ENCODE data around the gene GAB4.
"Not testable (repeated sequence)": the region's sequence is repeated elsewhere in the genome, so short reads cannot be mapped to it uniquely, and the experiment has no call there.

Gene GAB4

DNA sequence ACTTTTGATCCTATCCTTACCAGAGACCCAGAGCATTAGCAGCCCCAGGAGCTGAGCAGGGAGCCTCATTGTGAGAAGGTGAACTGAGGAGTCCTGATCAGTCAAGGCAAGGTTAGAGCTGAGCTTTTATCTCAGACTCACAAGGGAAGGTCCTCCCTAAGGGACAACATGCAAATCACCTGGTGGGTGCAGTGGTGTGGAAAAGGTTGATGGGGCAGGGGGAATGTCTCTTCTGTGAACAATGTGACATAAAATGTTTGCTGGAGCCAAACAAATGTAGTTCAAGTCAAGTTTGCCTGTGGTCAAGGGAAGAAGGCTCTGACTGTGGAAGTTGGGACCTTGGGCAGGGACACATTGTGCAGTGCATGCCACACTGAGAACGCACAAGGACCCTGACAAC is 93.1 kb downstream of the GAB4 start:
- not testable (repeated sequence) for H3K36me3 Mint-ChIP-seq; H3K4me3 Mint-ChIP-seq; ATAC-seq; H3K9me3 Mint-ChIP-seq; DNase-seq (ENCODE audit: low spot score in 2 of 2); H3K4me1 Mint-ChIP-seq; H3K27ac Mint-ChIP-seq

DNA sequence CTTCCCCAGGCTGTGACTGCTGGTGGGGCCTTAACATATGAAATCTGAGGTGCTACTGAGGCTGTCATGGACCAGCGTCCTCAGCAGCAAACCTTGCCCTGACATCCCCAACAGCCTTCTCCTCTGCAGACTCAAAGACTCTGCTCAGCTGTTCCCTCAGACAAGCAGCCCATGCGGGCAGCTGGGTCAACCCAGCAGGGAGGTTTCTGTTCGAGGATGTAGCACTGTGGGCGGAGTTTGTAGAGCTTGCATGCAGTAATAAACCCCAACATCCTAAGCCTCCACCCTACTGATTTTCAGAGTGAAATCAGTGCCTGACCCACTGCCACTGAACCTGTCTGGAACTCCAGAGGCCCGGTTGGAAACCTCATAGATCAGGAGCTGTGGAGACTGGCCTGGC is 94.0 kb downstream of the GAB4 start:
- H3K4me1 Mint-ChIP-seq, result peaks cover 6% of the 10 kb centered on the region
- H3K4me3 Mint-ChIP-seq, result no peak overlapping the region
- H3K36me3 Mint-ChIP-seq, result no peaks in the 10 kb centered on the region
- ATAC-seq (no peak), DNase-seq (ENCODE audit: low spot score in 2 of 2) (no peak)
- H3K9me3 Mint-ChIP-seq, result no peaks in the 10 kb centered on the region
- H3K27ac Mint-ChIP-seq, result no peak overlapping the region

DNA sequence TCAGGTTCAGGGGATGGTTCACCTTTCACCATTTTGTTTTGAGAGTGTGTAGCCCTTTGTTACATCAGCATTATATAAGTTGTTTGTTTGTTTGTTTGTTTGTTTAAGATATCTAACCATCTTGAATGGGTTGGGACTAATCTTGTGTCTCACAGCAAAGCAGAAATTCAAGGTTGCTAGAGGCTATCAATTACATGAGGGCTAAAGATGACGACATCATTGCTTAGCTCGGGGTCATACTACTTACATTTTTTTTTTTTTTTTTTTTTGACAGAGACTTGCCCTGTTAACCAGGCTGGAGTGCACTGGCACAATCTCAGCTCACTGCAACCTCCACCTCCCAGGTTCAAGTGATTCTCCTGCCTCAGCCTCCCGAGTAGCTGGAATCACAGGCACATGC is 95.7 kb downstream of the GAB4 start:
- H3K9me3 Mint-ChIP-seq, result no peaks in the 10 kb centered on the region
- peaks cover 2% of the 10 kb centered on the region for H3K4me1 Mint-ChIP-seq
- ATAC-seq (no peak), DNase-seq (ENCODE audit: low spot score in 2 of 2) (no peak)
- H3K36me3 Mint-ChIP-seq, result no peaks in the 10 kb centered on the region
- H3K27ac Mint-ChIP-seq, result no peak overlapping the region
- no peak overlapping the region for H3K4me3 Mint-ChIP-seq
